Measurements from ENCODE around the gene MED27.

DNA sequence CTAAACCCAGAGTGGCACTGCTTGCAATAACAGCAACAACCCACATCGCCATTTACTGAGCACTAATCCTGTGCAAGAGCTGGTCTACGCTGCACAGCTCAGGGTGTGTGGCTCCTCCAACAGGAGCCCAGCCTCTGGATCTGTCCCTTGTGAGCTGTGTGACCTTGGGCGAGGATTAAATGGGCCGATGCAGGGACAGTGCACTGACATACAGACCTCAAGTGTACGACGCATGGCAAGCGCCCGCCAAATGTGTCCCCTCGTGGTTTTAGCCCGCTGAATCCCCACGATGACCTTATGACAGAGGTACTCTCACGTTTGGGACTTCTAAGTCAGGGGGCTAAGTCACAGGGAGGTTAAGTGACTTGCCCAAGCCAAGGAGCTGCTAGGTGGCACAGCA, 209.5 kb downstream of the MED27 start:
- TF ChIP-seq MAFK (conservative IDR thresholded peaks at IDR 0.05 in 1 of 2, IDR thresholded peaks at IDR 0.05 in 1 of 2; ENCODE audit: low read length in 2 of 2) (no peak), YY1 (IDR thresholded peaks at IDR 0.05; ENCODE audit: insufficient read depth, insufficient replicate concordance, low read depth, low read length) (no peak), ZNF703 (CRISPR knock-in tag; IDR thresholded peaks at IDR 0.05; ENCODE audit: borderline replicate concordance) (no peak), SOX5 (CRISPR knock-in tag; IDR thresholded peaks at IDR 0.05; ENCODE audit: borderline replicate concordance) (no peak), FOXM1 (CRISPR knock-in tag; IDR thresholded peaks at IDR 0.05) (no peak), ZNF530 (CRISPR knock-in tag; IDR thresholded peaks at IDR 0.05; ENCODE audit: low read depth) (no peak), HIVEP1 (CRISPR knock-in tag; IDR thresholded peaks at IDR 0.05) (no peak)
- TF ChIP-seq, protein P1, sequence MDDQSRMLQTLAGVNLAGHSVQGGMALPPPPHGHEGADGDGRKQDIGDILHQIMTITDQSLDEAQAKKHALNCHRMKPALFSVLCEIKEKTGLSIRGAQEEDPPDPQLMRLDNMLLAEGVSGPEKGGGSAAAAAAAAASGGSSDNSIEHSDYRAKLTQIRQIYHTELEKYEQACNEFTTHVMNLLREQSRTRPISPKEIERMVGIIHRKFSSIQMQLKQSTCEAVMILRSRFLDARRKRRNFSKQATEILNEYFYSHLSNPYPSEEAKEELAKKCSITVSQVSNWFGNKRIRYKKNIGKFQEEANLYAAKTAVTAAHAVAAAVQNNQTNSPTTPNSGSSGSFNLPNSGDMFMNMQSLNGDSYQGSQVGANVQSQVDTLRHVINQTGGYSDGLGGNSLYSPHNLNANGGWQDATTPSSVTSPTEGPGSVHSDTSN (CRISPR knock-in tag; IDR thresholded peaks at IDR 0.05; ENCODE audit: borderline replicate concordance): no peak
- TF ChIP-seq, protein P2, sequence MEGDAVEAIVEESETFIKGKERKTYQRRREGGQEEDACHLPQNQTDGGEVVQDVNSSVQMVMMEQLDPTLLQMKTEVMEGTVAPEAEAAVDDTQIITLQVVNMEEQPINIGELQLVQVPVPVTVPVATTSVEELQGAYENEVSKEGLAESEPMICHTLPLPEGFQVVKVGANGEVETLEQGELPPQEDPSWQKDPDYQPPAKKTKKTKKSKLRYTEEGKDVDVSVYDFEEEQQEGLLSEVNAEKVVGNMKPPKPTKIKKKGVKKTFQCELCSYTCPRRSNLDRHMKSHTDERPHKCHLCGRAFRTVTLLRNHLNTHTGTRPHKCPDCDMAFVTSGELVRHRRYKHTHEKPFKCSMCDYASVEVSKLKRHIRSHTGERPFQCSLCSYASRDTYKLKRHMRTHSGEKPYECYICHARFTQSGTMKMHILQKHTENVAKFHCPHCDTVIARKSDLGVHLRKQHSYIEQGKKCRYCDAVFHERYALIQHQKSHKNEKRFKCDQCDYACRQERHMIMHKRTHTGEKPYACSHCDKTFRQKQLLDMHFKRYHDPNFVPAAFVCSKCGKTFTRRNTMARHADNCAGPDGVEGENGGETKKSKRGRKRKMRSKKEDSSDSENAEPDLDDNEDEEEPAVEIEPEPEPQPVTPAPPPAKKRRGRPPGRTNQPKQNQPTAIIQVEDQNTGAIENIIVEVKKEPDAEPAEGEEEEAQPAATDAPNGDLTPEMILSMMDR (CRISPR knock-in tag; IDR thresholded peaks at IDR 0.05): no peak
